SK-N-SH (cell line): ENCODE measurements around the gene MRPL55. TPM values are rescaled to one million over a fixed set of nuclear protein-coding genes. Genes with fewer than 3 reads are reported as not detected.

Source experiments
- CTCF ChIA-PET: fragments of 300-600, 350-600 bp; formaldehyde crosslinking; extraction: SDS; loops from one replicate; lab custom pipeline; 2021; lab: Yijun Ruan, JAX
- POLR2A ChIA-PET: fragments of 350-600 bp; sonication (Branson Sonifier 250); formaldehyde crosslinking; extraction: SDS; loops from one replicate; lab custom pipeline; 2020; ENCODE audit warnings: antibody characterized with exemption, inconsistent platforms; lab: Yijun Ruan, JAX
- DNase-seq: peaks from one replicate; pipeline ENCODE4 v3.0.0; 2012
- H2AFZ ChIP-seq: fragments of 200-600 bp; sonication (generic); 2 replicates; pipeline ENCODE4 v1.8.1; 2016; ENCODE audit warnings: antibody characterized with exemption, mild to moderate bottlenecking, low read depth
- H3F3A ChIP-seq: fragments of 200-600 bp; sonication (generic); replicated peaks from 2 replicates; pipeline ENCODE3; 2016; ENCODE audit warnings: antibody characterized with exemption, mild to moderate bottlenecking; ENCODE audit not compliant: insufficient read depth
- H3K27ac ChIP-seq, 2 experiments: fragments of 200-500 bp in 1 of 2; fragments of 200-600 bp in 1 of 2; sonication (Bioruptor generic) in 1 of 2; sonication (generic), shearing (Covaris generic) in 1 of 2; 2 replicates each; pipeline versions ENCODE4 v1.5.1 to v1.6.1; 2014 to 2016; ENCODE audit warnings: low read depth in 2 of 2, inconsistent platforms in 1 of 2, low read length in 1 of 2, mild to moderate bottlenecking in 1 of 2, mixed read lengths in 1 of 2
- H3K27me3 ChIP-seq: fragments of 200-600 bp; sonication (generic), shearing (Covaris generic); 2 replicates; pipeline ENCODE4 v1.6.1; 2016; ENCODE audit warnings: mixed run types; ENCODE audit not compliant: insufficient read depth
- H3K36me3 ChIP-seq, 2 experiments: fragments of 200-500 bp in 1 of 2; fragments of 200-600 bp in 1 of 2; sonication (Bioruptor generic) in 1 of 2; sonication (generic) in 1 of 2; replicated peaks in 1 of 2; 2 replicates each; pipeline versions ENCODE3 to v1.5.1; 2014 to 2016; ENCODE audit warnings: low read length in 1 of 2, mild to moderate bottlenecking in 1 of 2; ENCODE audit not compliant: insufficient read depth in 2 of 2, control insufficient read depth in 1 of 2
- H3K4me1 ChIP-seq, 2 experiments: fragments of 200-500 bp in 1 of 2; fragments of 200-600 bp in 1 of 2; sonication (Bioruptor generic) in 1 of 2; sonication (generic), shearing (Covaris generic) in 1 of 2; 2 replicates each; pipeline versions ENCODE4 v1.5.1 to v1.6.1; 2014 to 2016; ENCODE audit warnings: low read depth in 1 of 2, low read length in 1 of 2, mixed run types in 1 of 2; ENCODE audit not compliant: insufficient read depth in 2 of 2, control insufficient read depth in 1 of 2
- H3K4me2 ChIP-seq: fragments of 200-600 bp; sonication (generic), shearing (Covaris generic); 2 replicates; pipeline ENCODE4 v1.6.1; 2017; ENCODE audit warnings: mixed run types
- H3K4me3 ChIP-seq, 2 experiments: fragments of 200-500 bp in 1 of 2; fragments of 200-600 bp in 1 of 2; sonication (Bioruptor generic) in 1 of 2; sonication (generic), shearing (Covaris generic) in 1 of 2; 2 replicates each; pipeline versions ENCODE4 v1.5.1 to v1.8.1; 2014 to 2016; ENCODE audit warnings: low read depth in 2 of 2, inconsistent platforms in 1 of 2, low read length in 1 of 2, mild to moderate bottlenecking in 1 of 2, mixed read lengths in 1 of 2, moderate library complexity in 1 of 2
- H3K79me2 ChIP-seq: fragments of 200-600 bp; sonication (generic); 2 replicates; pipeline ENCODE4 v1.8.1; 2017; ENCODE audit warnings: mild to moderate bottlenecking; ENCODE audit not compliant: insufficient read depth
- H3K9ac ChIP-seq: fragments of 200-600 bp; sonication (generic); 2 replicates; pipeline ENCODE4 v1.6.1; 2017; ENCODE audit warnings: mixed run types
- H3K9me2 ChIP-seq: fragments of 200-600 bp; sonication (generic); 2 replicates; pipeline ENCODE4 v1.6.1; 2017; ENCODE audit warnings: mixed run types
- H3K9me3 ChIP-seq: fragments of 200-600 bp; sonication (generic); 2 replicates; pipeline ENCODE4 v1.6.1; 2017; ENCODE audit warnings: mixed run types, mild to moderate bottlenecking, moderate library complexity
- H4K20me1 ChIP-seq: fragments of 200-600 bp; sonication (generic); 2 replicates; pipeline ENCODE4 v1.6.1; 2017; ENCODE audit warnings: mild to moderate bottlenecking, mixed run types; ENCODE audit not compliant: insufficient read depth
- CHD2 ChIP-seq: fragments of 150-350 bp; IDR thresholded peaks from 2 replicates; pipeline ENCODE4 v1.6.1; 2018; ENCODE audit warnings: low read length; ENCODE audit not compliant: partially characterized antibody
- CTCF ChIP-seq: fragments of 200-600 bp; sonication (generic); IDR thresholded peaks from 2 replicates; pipeline ENCODE4 v1.6.1; 2017; ENCODE audit warnings: antibody characterized with exemption, mild to moderate bottlenecking, moderate library complexity
- ELF1 ChIP-seq: IDR thresholded peaks from 2 replicates; pipeline ENCODE4 v1.4.0; 2012
- EP300 ChIP-seq, 2 experiments: IDR thresholded peaks; 2 replicates each; pipeline versions ENCODE4 v1.4.0 to v1.6.1; 2012; ENCODE audit warnings: borderline replicate concordance in 1 of 2, low read depth in 1 of 2, low read length in 1 of 2
- FOSL2 ChIP-seq: IDR thresholded peaks from 2 replicates; pipeline ENCODE4 v1.4.0; 2012; ENCODE audit warnings: low read depth, mild to moderate bottlenecking, moderate library complexity, borderline replicate concordance
- FOXJ3 ChIP-seq: sonication (generic); formaldehyde crosslinking; IDR thresholded peaks from 2 replicates; pipeline ENCODE4 v1.5.1; 2020; ENCODE audit warnings: mild to moderate bottlenecking, missing genetic modification reagents
- FOXM1 ChIP-seq: IDR thresholded peaks from 2 replicates; pipeline ENCODE4 v1.4.0; 2012; ENCODE audit warnings: low read depth, mild to moderate bottlenecking
- JUND ChIP-seq: IDR thresholded peaks from 2 replicates; pipeline ENCODE4 v1.4.0; 2012
- MXI1 ChIP-seq: IDR thresholded peaks from 2 replicates; pipeline ENCODE4 v1.6.1; 2012; ENCODE audit warnings: mild to moderate bottlenecking, low read depth, low read length, improper control_type of control experiment
- NRF1 ChIP-seq: IDR thresholded peaks from 2 replicates; pipeline ENCODE4 v1.6.1; 2012; ENCODE audit warnings: low read depth, mild to moderate bottlenecking, low read length
- RAD21 ChIP-seq: IDR thresholded peaks from 2 replicates; pipeline ENCODE4 v1.6.1; 2012; ENCODE audit warnings: mild to moderate bottlenecking, low read length
- RCOR1 ChIP-seq: fragments of 150-350 bp; IDR thresholded peaks from 2 replicates; pipeline ENCODE4 v1.6.1; 2017; ENCODE audit warnings: antibody characterized with exemption, low read length
- REST ChIP-seq: IDR thresholded peaks from 2 replicates; pipeline ENCODE4 v1.6.1; 2012; ENCODE audit warnings: mild to moderate bottlenecking, low read depth, low read length, moderate library complexity
- SIN3A ChIP-seq: IDR thresholded peaks from 2 replicates; pipeline ENCODE4 v1.6.1; 2012; ENCODE audit warnings: low read depth, mild to moderate bottlenecking, low read length, moderate library complexity, borderline replicate concordance
- SMC3 ChIP-seq: IDR thresholded peaks from 2 replicates; pipeline ENCODE4 v1.6.1; 2012; ENCODE audit warnings: low read depth, low read length, improper control_type of control experiment
- YY1 ChIP-seq: IDR thresholded peaks from 2 replicates; pipeline ENCODE4 v1.4.0; 2012; ENCODE audit warnings: low read depth, mild to moderate bottlenecking
- WGBS: methylation state at CpG from one replicate; pipeline ENCODE4 v1.1.6; 2017; ENCODE audit warnings: low lambda C conversion rate; 5-methylcytosine and 5-hydroxymethylcytosine counted together
- polyA plus RNA-seq, 3 experiments: library from polyadenylated mRNA; depleted of rRNA; stranded (reverse); fragments of >200 nt; gene quantifications; 2 replicates each; pipeline ENCODE4 v1.2.3, GENCODE V29; 2012
- TF ChIP-seq, protein P1 (sequence below): IDR thresholded peaks from 2 replicates; pipeline ENCODE4 v1.4.0; 2012; ENCODE audit warnings: low read depth
- TF ChIP-seq, protein P2 (sequence below): IDR thresholded peaks from 2 replicates; pipeline ENCODE4; 2012
- TF ChIP-seq, protein P3 (sequence below): IDR thresholded peaks from 2 replicates; pipeline ENCODE4 v1.4.0; 2012; ENCODE audit warnings: low read depth, borderline replicate concordance
- TF ChIP-seq, protein P4 (sequence below): fragments of 150-350 bp; IDR thresholded peaks from 2 replicates; pipeline ENCODE4 v1.6.1; 2017; ENCODE audit warnings: antibody characterized with exemption, low read length, low read depth, borderline replicate concordance

MRPL55 gene
- polyA plus RNA-seq, 1 of the 3 experiments (the other 2 are of a cell fraction), result 75.3 TPM

GRCh38 chr1:228095938-228096337, 13.2 kb downstream of the MRPL55 start:
- Histone ChIP-seq H3K36me3 (peaks cover 55 to 62% of the 10 kb centered on the region in 2 experiments), H3K9me3 (no peaks in the 10 kb centered on the region), H3K4me1 (no peaks in the 10 kb centered on the region; a peak in 1 of 4 replicates), H3K4me2 (no peak overlapping the region), H3K27ac (no peak overlapping the region), H4K20me1 (peaks cover 100% of the 10 kb centered on the region), H3K4me3 (no peak overlapping the region), H3K9me2 (no peaks in the 10 kb centered on the region), H3K9ac (no peak overlapping the region), H3F3A (peaks cover 24% of the 10 kb centered on the region), H2AFZ (no peak overlapping the region), H3K27me3 (no peaks in the 10 kb centered on the region), H3K79me2 (peaks cover 99% of the 10 kb centered on the region)
- ChIA-PET CTCF (no interaction called here), POLR2A (no interaction called here)
- DNase-seq, result peak; percentile 2
- TF ChIP-seq, protein P1, sequence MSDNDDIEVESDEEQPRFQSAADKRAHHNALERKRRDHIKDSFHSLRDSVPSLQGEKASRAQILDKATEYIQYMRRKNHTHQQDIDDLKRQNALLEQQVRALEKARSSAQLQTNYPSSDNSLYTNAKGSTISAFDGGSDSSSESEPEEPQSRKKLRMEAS, result no peak
- TF ChIP-seq RCOR1, result no peak
- no peak for TF ChIP-seq RAD21
- no peak for TF ChIP-seq FOXJ3
- TF ChIP-seq, protein P2, sequence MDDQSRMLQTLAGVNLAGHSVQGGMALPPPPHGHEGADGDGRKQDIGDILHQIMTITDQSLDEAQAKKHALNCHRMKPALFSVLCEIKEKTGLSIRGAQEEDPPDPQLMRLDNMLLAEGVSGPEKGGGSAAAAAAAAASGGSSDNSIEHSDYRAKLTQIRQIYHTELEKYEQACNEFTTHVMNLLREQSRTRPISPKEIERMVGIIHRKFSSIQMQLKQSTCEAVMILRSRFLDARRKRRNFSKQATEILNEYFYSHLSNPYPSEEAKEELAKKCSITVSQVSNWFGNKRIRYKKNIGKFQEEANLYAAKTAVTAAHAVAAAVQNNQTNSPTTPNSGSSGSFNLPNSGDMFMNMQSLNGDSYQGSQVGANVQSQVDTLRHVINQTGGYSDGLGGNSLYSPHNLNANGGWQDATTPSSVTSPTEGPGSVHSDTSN, result no peak
- no peak for TF ChIP-seq EP300 (IDR thresholded peaks at IDR 0.05; ENCODE audit: borderline replicate concordance in 1 of 2, low read depth in 1 of 2, low read length in 1 of 2)
- TF ChIP-seq SIN3A, result no peak
- no peak for TF ChIP-seq FOSL2
- TF ChIP-seq, protein P3, sequence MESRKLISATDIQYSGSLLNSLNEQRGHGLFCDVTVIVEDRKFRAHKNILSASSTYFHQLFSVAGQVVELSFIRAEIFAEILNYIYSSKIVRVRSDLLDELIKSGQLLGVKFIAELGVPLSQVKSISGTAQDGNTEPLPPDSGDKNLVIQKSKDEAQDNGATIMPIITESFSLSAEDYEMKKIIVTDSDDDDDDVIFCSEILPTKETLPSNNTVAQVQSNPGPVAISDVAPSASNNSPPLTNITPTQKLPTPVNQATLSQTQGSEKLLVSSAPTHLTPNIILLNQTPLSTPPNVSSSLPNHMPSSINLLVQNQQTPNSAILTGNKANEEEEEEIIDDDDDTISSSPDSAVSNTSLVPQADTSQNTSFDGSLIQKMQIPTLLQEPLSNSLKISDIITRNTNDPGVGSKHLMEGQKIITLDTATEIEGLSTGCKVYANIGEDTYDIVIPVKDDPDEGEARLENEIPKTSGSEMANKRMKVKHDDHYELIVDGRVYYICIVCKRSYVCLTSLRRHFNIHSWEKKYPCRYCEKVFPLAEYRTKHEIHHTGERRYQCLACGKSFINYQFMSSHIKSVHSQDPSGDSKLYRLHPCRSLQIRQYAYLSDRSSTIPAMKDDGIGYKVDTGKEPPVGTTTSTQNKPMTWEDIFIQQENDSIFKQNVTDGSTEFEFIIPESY, result no peak
- TF ChIP-seq JUND, result no peak
- TF ChIP-seq, protein P4, sequence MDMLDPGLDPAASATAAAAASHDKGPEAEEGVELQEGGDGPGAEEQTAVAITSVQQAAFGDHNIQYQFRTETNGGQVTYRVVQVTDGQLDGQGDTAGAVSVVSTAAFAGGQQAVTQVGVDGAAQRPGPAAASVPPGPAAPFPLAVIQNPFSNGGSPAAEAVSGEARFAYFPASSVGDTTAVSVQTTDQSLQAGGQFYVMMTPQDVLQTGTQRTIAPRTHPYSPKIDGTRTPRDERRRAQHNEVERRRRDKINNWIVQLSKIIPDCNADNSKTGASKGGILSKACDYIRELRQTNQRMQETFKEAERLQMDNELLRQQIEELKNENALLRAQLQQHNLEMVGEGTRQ, result no peak
- TF ChIP-seq YY1, result no peak
- TF ChIP-seq FOXM1, result no peak
- TF ChIP-seq REST, result no peak
- TF ChIP-seq ELF1, result no peak
- no peak for TF ChIP-seq NRF1
- no peak for TF ChIP-seq CHD2
- TF ChIP-seq CTCF, result no peak
- TF ChIP-seq SMC3, result no peak
- no peak for TF ChIP-seq MXI1
- WGBS, result 100% methylated on average over 5 of the region's 8 CpGs
